Heart right ventricle (tissue), 16 donors: ENCODE results near the gene PGBD5. TPM values are rescaled to one million over a fixed set of nuclear protein-coding genes. Genes with fewer than 3 reads are reported as not detected.

Experiments used
- ATAC-seq, 8 donors: fragments of 200-7000 bp; cut with Tn5 transposase; one replicate each; pipeline ENCODE4 v1.9.1; 2020; ENCODE audit warnings: mild to moderate bottlenecking in 8 of 8, moderate library complexity in 8 of 8, moderate number of reproducible peaks in 1 of 8
- DNase-seq, 2 donors: peaks; one replicate each; pipeline ENCODE4 v3.0.0-alpha.2; 2020
- H3K27ac ChIP-seq, 10 donors: fragments of 200-600 bp; sonication (generic) in 2 of 10; one replicate each; pipeline versions ENCODE4 v1.5.0 to v1.8.0; 2020 to 2022; ENCODE audit warnings: mild to moderate bottlenecking in 3 of 10
- H3K27me3 ChIP-seq, 7 donors: fragments of 200-600 bp; one replicate each; pipeline ENCODE4 v1.8.0; 2021 to 2022; ENCODE audit warnings: mild to moderate bottlenecking in 2 of 7
- H3K36me3 ChIP-seq, 9 donors: fragments of 200-600 bp; sonication (generic) in 1 of 9; one replicate each; pipeline versions ENCODE4 v1.5.0 to v1.8.0; 2020 to 2022; ENCODE audit warnings: mild to moderate bottlenecking in 2 of 9
- H3K4me1 ChIP-seq, 9 donors: fragments of 200-600 bp; sonication (generic) in 1 of 9; one replicate each; pipeline versions ENCODE4 v1.5.0 to v1.8.0; 2020 to 2022; ENCODE audit warnings: mild to moderate bottlenecking in 4 of 9
- H3K4me3 ChIP-seq, 10 donors: fragments of 200-600 bp; sonication (generic) in 2 of 10; one replicate each; pipeline versions ENCODE4 v1.5.0 to v1.8.0; 2020 to 2022; ENCODE audit warnings: mild to moderate bottlenecking in 7 of 10, moderate library complexity in 2 of 10
- H3K9me3 ChIP-seq, 11 donors: fragments of 200-600 bp in 10 of 11; sonication (generic) in 2 of 11; one replicate each; pipeline versions ENCODE4 v1.5.0 to v1.8.0; 2013 to 2022; ENCODE audit warnings: mild to moderate bottlenecking in 2 of 11, control low read depth in 1 of 11, moderate library complexity in 1 of 11
- whole genome bisulfite sequencing, 2 donors: extraction: QIAGEN DNeasy Blood & Tissue Kit; methylation state at CpG; one replicate each; pipeline ENCODE4 v1.1.7; 2013; ENCODE audit warnings: inconsistent platforms in 1 of 2; 5-methylcytosine and 5-hydroxymethylcytosine counted together
- intact Hi-C, 10 donors: fragments of 100-400 bp; cut with DNase I; formaldehyde crosslinking; loops; one replicate each; pipeline versions ENCODE4 v1.11.1 to v1.14.2; 2022
- polyA plus RNA-seq, 2 donors: library from polyadenylated mRNA; stranded (reverse); fragments of 200-250 nt; gene quantifications; one replicate each; pipeline ENCODE4 v1.2.3, GENCODE V29; 2013
- total RNA-seq, 10 donors: library from RNA; stranded (reverse); fragmentation: NEBNext Ultra II Directional in 3 of 10; extraction: Animal tissue kit (Norgen Biotek cat#: 25700) in 3 of 10; gene quantifications; one replicate each; pipeline versions ENCODE4 v1.2.1 to v1.2.4, GENCODE V29; 2021 to 2023
- TF ChIP-seq, protein P1 (sequence below), 9 donors: fragments of 200-600 bp; sonication (generic) in 2 of 9; IDR thresholded peaks; one replicate each; pipeline versions ENCODE4 v1.5.0 to v1.8.0; 2021 to 2022; ENCODE audit warnings: antibody characterized with exemption in 9 of 9, mild to moderate bottlenecking in 5 of 9, moderate library complexity in 1 of 9
- donor health status: Arrhythmogenic right ventricular cardiomyopathy.
- donor health status: ischemic (EF 13 %, LVEDD 7.1; RV severe dilation, severe dysfunction).
- donor health status: healthy with polysubstance abuse.
- donor health status: DM: no; HTN: yes; CAD: no.
- donor health status: DM: no; HTN: no; CAD: no.
- donor health status: ischemic (EF 25% LVEDD 6.9; RV normal size, moderate dysfunction).
- donor health status: ischemic (EF 25% LVEDD 5.7; RV mildly dilated, moderate dysfunction).
- donor health status: healthy.
- donor health status: DM: yes; HTN: yes; CAD: no.
- donor health status: Ischemic cardiomyopathy.
- donor health status: ischemic (EF 35%, LVEDD 5.7; RV mildly dilated, moderate dysfunction).
- donor health status: nonischemic (EF 11% LVEDD 7.7; RV severe dilation, severe dysfunction).
- donor health status: DM: yes; HTN: yes; CAD: no.
- donor health status: PGD.
- donor health status: ischemic (EF 29% LVEDD 5.4; RV normal size, mild dysfunction).
- donor health status: nonischemic (EF 23%, LVEDD 6.1; RV moderate dilation, normal function).

Gene PGBD5
- total and polyA plus RNA-seq, 12 donors, result 0.52 to 11.4 (median 7.9) TPM

DNA sequence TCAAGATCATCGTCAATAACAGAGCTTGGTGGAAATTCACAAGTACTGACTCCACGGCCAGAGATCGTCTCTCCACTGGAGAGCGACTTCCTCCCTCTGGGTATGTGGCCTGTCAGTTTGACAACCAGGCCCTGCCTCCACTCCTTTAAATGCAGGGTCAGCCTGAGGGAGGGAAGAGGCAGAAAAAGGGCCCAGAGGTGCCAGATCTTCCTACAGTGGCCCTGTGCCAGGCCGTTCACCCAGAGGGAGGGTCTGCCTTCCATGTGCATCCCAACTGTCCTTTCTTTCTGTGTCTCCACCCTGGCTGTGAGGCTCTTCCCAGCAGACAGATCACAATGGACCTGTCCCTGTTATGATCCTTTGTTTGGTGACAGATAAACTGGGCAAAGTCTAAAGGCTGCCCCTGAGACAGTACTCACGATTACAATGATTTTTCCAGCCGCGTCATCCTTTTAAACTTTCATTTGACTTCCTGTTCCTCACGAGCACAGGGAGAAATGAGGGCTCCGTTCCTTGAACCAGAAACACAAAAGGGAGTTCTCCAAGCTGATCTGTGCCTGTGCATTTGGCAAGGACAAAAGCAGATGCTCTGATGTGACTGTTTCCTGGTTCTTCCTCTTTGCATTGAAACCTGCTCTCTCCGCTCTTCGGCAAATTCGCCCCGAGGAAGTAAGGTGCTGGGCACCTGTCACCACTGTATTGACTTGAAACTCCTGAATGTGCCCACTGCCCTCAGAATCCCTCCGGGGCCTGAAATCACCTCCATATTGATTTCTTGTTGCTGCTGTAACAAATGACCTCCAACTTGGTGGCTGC, 126.7 kb downstream of the PGBD5 start:
- H3K9me3 ChIP-seq, result no peaks in the 10 kb centered on the region
- DNase-seq (no peak), ATAC-seq (no peak)
- peaks cover 0 to 10% (median 0%) of the 10 kb centered on the region in 7 donors for H3K27me3 ChIP-seq
- peaks cover 0 to 15% (median 9%) of the 10 kb centered on the region in 9 donors for H3K4me1 ChIP-seq
- no peak overlapping the region for H3K4me3 ChIP-seq
- intact Hi-C loops, result loop anchor here in 3 of 10 donors (10.0 kb wide), 3 partner anchors 85 to 745 kb away; partner anchors contain the start of gene ABCB10 (in 1 of the 3)
- TF ChIP-seq, protein P1, sequence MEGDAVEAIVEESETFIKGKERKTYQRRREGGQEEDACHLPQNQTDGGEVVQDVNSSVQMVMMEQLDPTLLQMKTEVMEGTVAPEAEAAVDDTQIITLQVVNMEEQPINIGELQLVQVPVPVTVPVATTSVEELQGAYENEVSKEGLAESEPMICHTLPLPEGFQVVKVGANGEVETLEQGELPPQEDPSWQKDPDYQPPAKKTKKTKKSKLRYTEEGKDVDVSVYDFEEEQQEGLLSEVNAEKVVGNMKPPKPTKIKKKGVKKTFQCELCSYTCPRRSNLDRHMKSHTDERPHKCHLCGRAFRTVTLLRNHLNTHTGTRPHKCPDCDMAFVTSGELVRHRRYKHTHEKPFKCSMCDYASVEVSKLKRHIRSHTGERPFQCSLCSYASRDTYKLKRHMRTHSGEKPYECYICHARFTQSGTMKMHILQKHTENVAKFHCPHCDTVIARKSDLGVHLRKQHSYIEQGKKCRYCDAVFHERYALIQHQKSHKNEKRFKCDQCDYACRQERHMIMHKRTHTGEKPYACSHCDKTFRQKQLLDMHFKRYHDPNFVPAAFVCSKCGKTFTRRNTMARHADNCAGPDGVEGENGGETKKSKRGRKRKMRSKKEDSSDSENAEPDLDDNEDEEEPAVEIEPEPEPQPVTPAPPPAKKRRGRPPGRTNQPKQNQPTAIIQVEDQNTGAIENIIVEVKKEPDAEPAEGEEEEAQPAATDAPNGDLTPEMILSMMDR (IDR thresholded peaks at IDR 0.05), result no peak
- no peak overlapping the region for H3K27ac ChIP-seq
- no peaks in the 10 kb centered on the region for H3K36me3 ChIP-seq
- WGBS, 2 donors, result 60 to 66% methylated on average over 15 of the region's 15 CpGs

DNA sequence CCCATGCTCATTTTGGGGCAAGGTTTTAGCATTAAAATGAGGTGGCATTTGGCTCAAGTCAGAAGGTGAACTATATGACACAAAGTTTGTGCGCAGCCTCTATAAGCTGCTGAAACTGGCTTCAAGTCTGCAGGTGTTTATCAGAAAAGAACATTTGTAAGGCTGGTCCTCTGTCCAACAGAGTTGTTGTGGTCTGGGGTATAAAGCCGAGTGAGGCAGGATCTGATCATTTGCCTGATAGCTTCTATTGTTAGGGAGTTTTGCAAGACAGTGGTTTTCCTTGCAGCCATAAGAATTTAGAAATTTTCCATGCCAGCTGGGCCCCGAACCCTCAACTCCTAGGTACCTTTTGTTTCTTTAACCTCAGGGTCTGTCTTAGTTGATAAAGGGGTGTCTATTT, 130.8 kb downstream of the PGBD5 start:
- Histone ChIP-seq H3K27me3 (peaks cover 0 to 14% (median 0%) of the 10 kb centered on the region in 7 donors), H3K4me3 (no peak overlapping the region), H3K27ac (no peak overlapping the region), H3K4me1 (peaks cover 0 to 3% (median 0%) of the 10 kb centered on the region in 9 donors), H3K36me3 (no peaks in the 10 kb centered on the region), H3K9me3 (no peaks in the 10 kb centered on the region)
- TF ChIP-seq, protein P1 (IDR thresholded peaks at IDR 0.05), result no peak
- DNase-seq, result no peak
- no peak for ATAC-seq
- 89 to 90% methylated on average over 3 of the region's 3 CpGs for WGBS, 2 donors
- intact Hi-C loops, result no loop called here

DNA sequence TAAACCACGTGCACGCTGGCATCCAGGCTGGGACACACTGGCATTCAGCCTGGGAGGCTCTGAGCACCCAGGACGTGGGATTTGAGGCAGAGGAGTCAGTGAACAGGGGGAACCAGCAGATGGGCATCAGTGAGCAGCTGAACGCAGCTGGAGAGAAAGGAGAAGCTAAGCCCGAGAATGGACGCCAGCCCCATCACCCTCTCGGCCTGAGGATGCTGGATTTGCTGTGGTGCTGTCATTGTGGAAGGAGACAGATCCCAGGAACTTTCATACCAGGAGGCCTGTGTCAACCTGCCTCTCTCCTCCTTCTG, 132.8 kb downstream of the PGBD5 start:
- H3K4me1 ChIP-seq, result no peaks in the 10 kb centered on the region
- 74 to 83% methylated on average over 7 of the region's 7 CpGs for WGBS, 2 donors
- peaks cover 0 to 8% (median 0%) of the 10 kb centered on the region in 7 donors for H3K27me3 ChIP-seq
- no peak overlapping the region for H3K27ac ChIP-seq
- H3K9me3 ChIP-seq, result no peaks in the 10 kb centered on the region
- no peak overlapping the region for H3K4me3 ChIP-seq
- ATAC-seq, result no peak
- H3K36me3 ChIP-seq, result no peaks in the 10 kb centered on the region
- intact Hi-C loops, result no loop called here
- TF ChIP-seq, protein P1 (IDR thresholded peaks at IDR 0.05), result no peak
- DNase-seq, result no peak

DNA sequence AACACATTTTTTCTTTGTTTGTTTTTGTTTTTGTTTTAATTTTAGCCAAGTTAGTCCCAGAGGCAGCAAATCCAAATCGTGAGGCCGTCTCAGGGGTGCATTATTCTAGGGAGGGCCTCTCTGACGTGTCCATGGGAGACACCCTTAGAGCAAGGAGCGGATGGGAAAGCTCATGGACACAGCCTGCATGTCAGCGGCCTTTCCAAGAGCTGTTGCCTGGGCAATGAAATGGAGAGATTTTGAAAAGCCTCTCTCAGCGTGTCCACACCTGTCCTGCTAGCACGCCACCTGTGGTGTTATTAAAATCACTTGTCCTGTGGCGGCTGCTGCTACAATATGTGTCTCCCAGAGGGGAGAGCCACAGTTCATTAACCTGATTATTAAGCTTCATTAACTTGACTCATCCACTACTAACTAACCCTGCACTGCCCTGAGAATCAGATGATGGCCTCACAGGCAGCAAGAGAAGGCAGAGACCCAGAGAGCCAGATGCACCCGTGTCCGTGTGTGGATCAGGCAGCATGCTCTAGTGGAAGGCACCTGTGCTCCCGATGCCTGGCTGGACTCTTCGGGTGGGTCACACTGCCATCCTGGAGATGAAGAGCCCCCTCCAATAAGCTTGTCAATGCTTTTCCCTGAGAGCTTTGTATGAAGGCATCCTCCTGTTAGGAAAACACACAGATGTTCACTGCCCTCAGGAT, 133.3 kb downstream of the PGBD5 start:
- H3K9me3 ChIP-seq, result no peaks in the 10 kb centered on the region
- intact Hi-C loops, result no loop called here
- no peak for DNase-seq
- no peak for ATAC-seq
- 76 to 78% methylated on average over 12 of the region's 12 CpGs for WGBS, 2 donors
- no peak overlapping the region for H3K27ac ChIP-seq
- no peak overlapping the region for H3K4me3 ChIP-seq
- H3K4me1 ChIP-seq, result no peaks in the 10 kb centered on the region
- no peaks in the 10 kb centered on the region for H3K36me3 ChIP-seq
- peaks cover 0 to 8% (median 0%) of the 10 kb centered on the region in 7 donors for H3K27me3 ChIP-seq
- TF ChIP-seq, protein P1 (IDR thresholded peaks at IDR 0.05), result no peak
